GM23248 (cell line): ENCODE results near the gene KCNJ1.

Experiments used
- EZH2 ChIP-seq: fragments of 200-600 bp; sonication (generic); IDR thresholded peaks from 2 replicates; pipeline ENCODE4 v1.6.1; 2018; ENCODE audit warnings: antibody characterized with exemption, mild to moderate bottlenecking; ENCODE audit not compliant: insufficient read depth, poor library complexity, severe bottlenecking
- EZH2phosphoT487 ChIP-seq: fragments of 200-600 bp; sonication (generic); IDR thresholded peaks from 2 replicates; pipeline ENCODE4 v1.6.1; 2018; ENCODE audit warnings: antibody characterized with exemption, moderate library complexity, mild to moderate bottlenecking, low read depth; ENCODE audit not compliant: insufficient read depth

GRCh38 chr11:128894685-128895084, 27.6 kb upstream of the KCNJ1 start:
- no peak for TF ChIP-seq EZH2
- TF ChIP-seq EZH2phosphoT487: no peak
